GM12891 (cell line): ENCODE results near the gene ANKFN1.

Experiments
- PAX5 ChIP-seq: IDR thresholded peaks from 2 replicates; pipeline ENCODE4 v1.6.1; 2011; ENCODE audit warnings: low read length, moderate library complexity, mild to moderate bottlenecking; ENCODE audit not compliant: insufficient read depth, severe bottlenecking
- POLR2A ChIP-seq: IDR thresholded peaks from 2 replicates; pipeline ENCODE4 v1.6.1; 2011; ENCODE audit warnings: low read depth, low read length, control low read depth
- POLR2AphosphoS5 ChIP-seq: IDR thresholded peaks from 2 replicates; pipeline ENCODE4 v1.6.1; 2011; ENCODE audit warnings: low read depth, low read length, control low read depth
- POU2F2 ChIP-seq: IDR thresholded peaks from 2 replicates; pipeline ENCODE4 v1.6.1; 2011; ENCODE audit warnings: low read depth, mild to moderate bottlenecking, control low read depth, low read length, moderate library complexity
- SPI1 ChIP-seq: IDR thresholded peaks from 2 replicates; pipeline ENCODE4 v1.6.1; 2011; ENCODE audit warnings: low read depth, low read length, control low read depth
- TAF1 ChIP-seq: IDR thresholded peaks from 2 replicates; pipeline ENCODE4 v1.6.1; 2011; ENCODE audit warnings: low read depth, low read length, control low read depth

DNA sequence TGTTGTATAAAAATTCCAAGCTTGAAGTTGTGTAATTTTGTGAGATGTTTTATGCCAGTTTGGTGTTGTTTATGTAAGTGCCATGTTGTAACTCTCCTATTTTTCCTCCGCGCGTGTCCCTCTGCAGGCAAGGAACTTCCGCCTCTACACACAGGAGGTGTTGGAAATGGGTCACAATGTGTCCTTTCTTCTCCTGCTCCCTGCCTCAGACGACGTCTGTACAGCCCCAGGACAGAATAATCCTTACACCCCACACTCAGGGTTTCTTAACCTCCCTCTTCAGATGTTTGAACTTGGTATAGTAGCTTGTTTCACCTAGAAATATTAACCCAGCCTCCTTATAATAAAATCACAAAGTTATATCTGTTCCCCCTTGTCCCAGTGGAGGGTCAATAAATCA lies 329.0 kb downstream of the ANKFN1 start:
- TF ChIP-seq POLR2A: no peak
- TF ChIP-seq POLR2AphosphoS5: no peak
- TF ChIP-seq TAF1: no peak
- TF ChIP-seq PAX5: no peak
- TF ChIP-seq SPI1: no peak
- TF ChIP-seq POU2F2: no peak
